ENCODE measurements around the gene JADE1. TPM values are rescaled to one million over a fixed set of nuclear protein-coding genes. Genes with fewer than 3 reads are reported as not detected.

Gene JADE1
- total and polyA plus RNA-seq, 7 donors: 1.8 to 45.1 (median 27.7) TPM

DNA sequence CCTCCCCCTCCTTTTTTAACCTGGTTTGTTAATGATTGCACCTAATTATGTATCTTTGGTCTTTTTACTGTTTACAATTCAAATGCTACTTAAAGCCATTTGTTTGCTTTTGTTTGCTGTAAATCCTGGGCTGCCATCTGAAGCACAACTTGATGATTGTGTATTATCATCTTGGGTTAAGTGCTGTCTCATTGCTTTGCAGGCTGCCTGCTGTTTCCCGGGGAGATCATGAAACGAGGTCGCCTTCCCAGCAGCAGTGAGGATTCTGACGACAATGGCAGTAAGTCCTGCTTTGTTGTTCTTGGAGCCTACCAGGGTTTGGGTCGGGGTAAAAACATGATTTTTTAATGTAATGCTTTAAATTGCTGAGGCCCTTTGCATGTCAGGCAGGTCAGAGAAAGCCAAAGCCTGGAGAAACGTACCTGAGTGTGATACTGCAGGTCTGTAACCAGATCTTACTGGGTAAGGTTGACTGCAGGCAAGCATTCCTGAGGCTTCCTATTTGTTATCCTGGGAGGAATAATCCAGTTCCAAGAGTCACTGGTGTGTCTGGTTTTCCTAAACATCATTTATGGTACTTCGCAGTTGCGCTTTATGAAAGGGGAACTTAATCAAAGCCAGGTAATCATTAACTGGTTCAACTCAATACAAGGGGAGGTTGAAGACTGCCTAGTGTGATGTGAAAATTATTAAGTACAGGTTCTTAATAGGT, 22.2 kb downstream of the JADE1 start:
- DNase-seq: no peak
- intact Hi-C loops (cut with DNase I): no loop called here
- Histone ChIP-seq H3K36me3 (peaks cover 0 to 17% (median 3%) of the 10 kb centered on the region in 4 donors), H3K4me1 (peaks cover 0 to 69% (median 56%) of the 10 kb centered on the region in 4 donors), H3K4me3 (no peak overlapping the region), H3K27ac (peak overlapping the region in 3 of 4 donors; percentile 21 to 50 (median 49)), H3K9me3 (no peaks in the 10 kb centered on the region), H3K27me3 (no peaks in the 10 kb centered on the region)
- WGBS, 2 donors: 21 to 63% methylated on average over 8 of the region's 8 CpGs
- no peak for TF ChIP-seq EP300 (IDR thresholded peaks at IDR 0.05)
- no peak for TF ChIP-seq POLR2AphosphoS5 (IDR thresholded peaks at IDR 0.05)

DNA sequence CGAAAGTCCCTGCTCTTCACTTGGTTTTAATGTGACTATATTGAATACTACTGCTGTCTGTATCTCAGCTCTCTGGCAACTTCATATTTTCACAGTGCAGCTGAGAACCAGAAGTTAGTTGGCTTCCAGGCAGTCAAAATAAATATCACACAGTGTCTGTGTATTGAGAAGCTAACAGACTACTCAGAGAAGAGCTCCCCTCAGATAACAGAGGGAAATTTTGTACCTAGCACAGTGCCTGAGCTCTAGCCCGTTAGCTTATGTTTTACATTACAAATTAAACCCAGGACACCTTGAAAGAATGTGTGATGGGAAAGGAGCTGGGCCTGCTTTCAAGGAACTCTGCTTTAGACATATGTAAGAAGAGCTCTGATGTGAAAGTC, 22.7 kb downstream of the JADE1 start:
- Histone ChIP-seq H3K9me3 (no peaks in the 10 kb centered on the region), H3K27me3 (no peaks in the 10 kb centered on the region), H3K4me1 (peaks cover 0 to 65% (median 51%) of the 10 kb centered on the region in 4 donors), H3K36me3 (peaks cover 0 to 17% (median 3%) of the 10 kb centered on the region in 4 donors), H3K4me3 (no peak overlapping the region), H3K27ac (peak overlapping the region in 3 of 4 donors; percentile 21 to 50 (median 49))
- WGBS, 2 donors: 79 to 92% methylated on average over 2 of the region's 2 CpGs
- intact Hi-C loops (cut with DNase I): no loop called here
- no peak for DNase-seq
- TF ChIP-seq, protein P1, sequence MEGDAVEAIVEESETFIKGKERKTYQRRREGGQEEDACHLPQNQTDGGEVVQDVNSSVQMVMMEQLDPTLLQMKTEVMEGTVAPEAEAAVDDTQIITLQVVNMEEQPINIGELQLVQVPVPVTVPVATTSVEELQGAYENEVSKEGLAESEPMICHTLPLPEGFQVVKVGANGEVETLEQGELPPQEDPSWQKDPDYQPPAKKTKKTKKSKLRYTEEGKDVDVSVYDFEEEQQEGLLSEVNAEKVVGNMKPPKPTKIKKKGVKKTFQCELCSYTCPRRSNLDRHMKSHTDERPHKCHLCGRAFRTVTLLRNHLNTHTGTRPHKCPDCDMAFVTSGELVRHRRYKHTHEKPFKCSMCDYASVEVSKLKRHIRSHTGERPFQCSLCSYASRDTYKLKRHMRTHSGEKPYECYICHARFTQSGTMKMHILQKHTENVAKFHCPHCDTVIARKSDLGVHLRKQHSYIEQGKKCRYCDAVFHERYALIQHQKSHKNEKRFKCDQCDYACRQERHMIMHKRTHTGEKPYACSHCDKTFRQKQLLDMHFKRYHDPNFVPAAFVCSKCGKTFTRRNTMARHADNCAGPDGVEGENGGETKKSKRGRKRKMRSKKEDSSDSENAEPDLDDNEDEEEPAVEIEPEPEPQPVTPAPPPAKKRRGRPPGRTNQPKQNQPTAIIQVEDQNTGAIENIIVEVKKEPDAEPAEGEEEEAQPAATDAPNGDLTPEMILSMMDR (IDR thresholded peaks at IDR 0.05): no peak

DNA sequence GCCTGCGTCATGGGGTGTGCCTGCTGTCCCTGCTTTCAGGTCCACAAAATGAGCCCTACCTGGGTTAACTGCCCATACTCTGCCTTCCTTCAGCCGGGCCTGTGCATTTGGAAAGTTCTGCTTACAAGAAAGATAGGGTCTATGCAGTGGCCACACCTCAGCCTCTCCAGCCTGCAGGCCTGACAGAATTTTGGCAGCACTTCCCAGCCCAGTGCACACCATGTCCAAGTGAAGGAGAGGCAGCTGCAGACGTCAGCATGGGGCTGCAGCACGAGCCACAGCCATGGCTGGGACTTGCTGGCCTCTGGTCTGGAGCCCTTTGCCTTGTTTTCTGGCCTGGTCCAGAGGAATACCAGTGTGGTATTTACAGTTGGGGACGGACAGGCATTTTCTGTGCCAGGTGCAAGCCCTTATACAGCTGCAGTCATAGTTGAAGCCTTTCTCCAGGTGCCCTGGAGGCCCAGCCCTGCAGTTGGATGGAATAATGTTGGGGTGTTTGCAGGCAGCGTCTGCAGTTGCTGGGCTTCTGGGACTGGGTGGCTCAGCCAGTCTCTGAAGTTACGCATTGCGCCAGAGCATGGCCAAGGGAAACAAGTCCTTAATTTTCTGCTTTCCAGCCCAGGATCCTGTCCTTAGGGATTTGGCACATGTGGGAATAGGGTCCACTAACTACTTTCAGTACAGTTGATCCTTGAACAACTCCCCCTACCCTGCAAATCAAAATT, 26.2 kb downstream of the JADE1 start:
- H3K36me3 ChIP-seq: peaks cover 0 to 17% (median 3%) of the 10 kb centered on the region in 4 donors
- DNase-seq: peak; percentile 90
- peak overlapping the region in 3 of 4 donors; percentile 52 to 72 (median 59) for H3K27ac ChIP-seq

DNA sequence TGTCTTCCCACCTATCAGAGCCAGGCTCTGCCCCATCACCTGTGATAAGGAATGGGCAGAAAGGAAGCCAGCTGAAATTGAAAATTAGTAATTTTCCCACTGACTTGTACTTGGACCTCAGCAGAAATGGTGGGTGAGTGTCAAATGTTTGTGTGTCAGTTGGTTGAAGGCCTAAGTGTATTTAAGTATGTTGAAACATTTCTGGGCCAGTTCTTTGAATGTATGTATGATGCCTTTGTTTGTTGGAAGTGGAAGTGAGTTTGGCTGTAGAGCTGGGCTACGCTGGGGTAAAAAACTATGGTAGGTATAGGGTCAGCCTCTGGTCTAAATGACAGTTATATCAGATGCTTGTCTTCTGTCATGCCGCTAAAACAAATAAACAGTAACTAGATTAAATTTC, 27.7 kb downstream of the JADE1 start:
- no peak for DNase-seq
- WGBS, 2 donors: 96 to 97% methylated on average over 2 of the region's 2 CpGs
- Histone ChIP-seq H3K9me3 (no peaks in the 10 kb centered on the region), H3K27me3 (no peaks in the 10 kb centered on the region), H3K27ac (no peak overlapping the region), H3K36me3 (peaks cover 0 to 17% (median 3%) of the 10 kb centered on the region in 4 donors), H3K4me1 (peaks cover 0 to 49% (median 29%) of the 10 kb centered on the region in 4 donors), H3K4me3 (no peak overlapping the region)
- intact Hi-C loops (cut with DNase I): no loop called here
- TF ChIP-seq EP300 (IDR thresholded peaks at IDR 0.05) (no peak), POLR2AphosphoS5 (IDR thresholded peaks at IDR 0.05) (no peak), POLR2A (IDR thresholded peaks at IDR 0.05) (no peak)
- TF ChIP-seq, protein P1 (IDR thresholded peaks at IDR 0.05): no peak

More for the DNA sequence above, 26.2 kb downstream of the JADE1 start:
- H3K4me3 ChIP-seq: no peak overlapping the region
- TF ChIP-seq POLR2AphosphoS5 (IDR thresholded peaks at IDR 0.05) (peak in 2 of 4 donors; percentile 44 to 56), EP300 (IDR thresholded peaks at IDR 0.05) (peak in 2 of 4 donors; percentile 18 to 22)
- TF ChIP-seq, protein P1 (IDR thresholded peaks at IDR 0.05): no peak
- H3K27me3 ChIP-seq: no peaks in the 10 kb centered on the region
- H3K9me3 ChIP-seq: no peaks in the 10 kb centered on the region
- intact Hi-C loops (cut with DNase I): no loop called here
- WGBS, 2 donors: 75 to 78% methylated on average over 8 of the region's 8 CpGs
- peaks cover 0 to 64% (median 43%) of the 10 kb centered on the region in 4 donors for H3K4me1 ChIP-seq

DNA sequence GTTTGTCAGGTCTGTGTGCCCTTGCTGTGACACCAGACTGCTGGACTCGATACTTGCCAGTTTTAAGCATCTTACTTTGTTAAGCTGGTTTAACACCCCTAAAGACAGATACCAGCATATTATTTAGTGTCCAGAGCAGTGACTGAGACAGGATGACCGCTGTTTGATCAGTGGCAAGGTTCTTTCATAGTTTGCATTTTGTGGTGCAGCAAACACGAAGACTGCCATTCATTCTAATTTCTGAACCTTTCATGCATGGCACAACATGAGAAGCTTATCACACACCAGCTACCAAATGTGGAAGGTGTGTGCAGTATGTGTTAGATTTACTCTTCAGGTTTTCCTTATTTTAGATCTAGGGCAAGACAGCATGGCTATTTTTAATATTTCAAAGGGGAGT, 28.2 kb downstream of the JADE1 start:
- DNase-seq: no peak
- no peaks in the 10 kb centered on the region for H3K9me3 ChIP-seq
- WGBS, 2 donors: 89 to 98% methylated on average over 3 of the region's 3 CpGs
- intact Hi-C loops (cut with DNase I): no loop called here
- H3K4me3 ChIP-seq: no peak overlapping the region
- H3K4me1 ChIP-seq: peaks cover 0 to 44% (median 25%) of the 10 kb centered on the region in 4 donors
- TF ChIP-seq POLR2AphosphoS5 (IDR thresholded peaks at IDR 0.05): no peak
- no peak for TF ChIP-seq POLR2A (IDR thresholded peaks at IDR 0.05)
- TF ChIP-seq, protein P1 (IDR thresholded peaks at IDR 0.05): no peak
- no peak for TF ChIP-seq EP300 (IDR thresholded peaks at IDR 0.05)
- no peak overlapping the region for H3K27ac ChIP-seq
- peaks cover 0 to 16% (median 2%) of the 10 kb centered on the region in 4 donors for H3K36me3 ChIP-seq
- no peaks in the 10 kb centered on the region for H3K27me3 ChIP-seq

Measured in sigmoid colon (tissue), 7 donors.